GM18520 (cell line): ENCODE measurements around the gene SPDYE4.

ENCODE experiments used
- ATAC-seq: cut with Tn5 transposase; IDR thresholded peaks from one replicate; pipeline ENCODE4 v1.9.1; 2021; ENCODE audit not compliant: unreplicated experiment

The SPDYE4 gene

DNA sequence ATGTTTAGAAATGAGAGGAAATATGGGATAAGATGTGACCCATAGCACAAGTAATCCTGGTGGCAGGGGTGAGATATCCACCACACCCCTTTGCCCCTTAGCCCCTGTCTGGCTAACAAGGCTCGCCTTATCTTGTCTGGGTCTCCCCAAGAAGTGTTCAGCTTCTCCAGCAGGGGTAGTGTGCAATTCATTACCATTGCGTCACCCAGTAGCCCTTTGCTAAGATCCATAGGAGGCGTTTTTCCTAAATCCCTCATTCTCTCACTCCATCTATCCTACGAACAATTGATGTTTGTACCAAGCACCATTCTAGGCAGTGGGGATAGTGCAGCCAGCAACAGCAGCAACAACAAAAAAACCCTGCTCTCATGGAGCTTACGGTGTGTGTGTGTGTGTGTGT, 44.5 kb downstream of the SPDYE4 start:
- ATAC-seq: no peak

DNA sequence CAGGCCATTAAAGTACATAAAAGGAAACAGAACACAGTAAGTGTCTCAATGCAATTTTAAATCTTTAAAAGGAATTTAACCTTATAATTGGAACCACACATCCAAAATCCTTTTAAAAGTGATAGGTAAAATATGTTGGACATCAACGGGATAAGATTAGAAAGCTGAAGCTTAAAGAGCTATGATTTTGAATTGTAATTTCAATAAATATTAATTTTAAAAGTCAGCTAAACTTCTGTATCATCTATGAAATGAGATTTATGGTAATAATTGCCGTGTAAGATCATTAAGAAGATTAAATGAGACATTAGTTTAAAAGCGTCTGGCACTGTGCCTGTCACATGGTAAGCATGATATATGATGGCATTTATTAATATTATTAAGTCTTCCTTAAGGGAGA, 45.0 kb downstream of the SPDYE4 start:
- no peak for ATAC-seq

DNA sequence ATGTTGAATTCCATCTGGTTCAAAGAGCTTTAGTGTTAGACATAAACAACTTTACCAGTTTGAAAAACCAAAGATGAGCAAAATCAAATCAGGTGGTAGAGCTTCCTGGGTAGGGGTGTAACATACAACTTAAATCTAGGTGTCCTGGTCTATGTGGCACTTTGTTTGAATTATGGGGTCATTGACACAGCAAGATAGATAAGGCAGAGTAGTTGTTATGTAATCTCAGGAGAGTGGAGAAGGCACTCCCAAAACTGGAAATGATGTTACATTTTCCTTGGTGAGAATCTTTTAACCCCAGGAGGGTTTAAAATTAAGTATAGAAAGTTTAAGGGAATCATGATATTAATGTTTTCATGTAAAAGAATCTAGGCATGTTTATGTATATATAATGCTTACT, 45.6 kb downstream of the SPDYE4 start:
- ATAC-seq: no peak

DNA sequence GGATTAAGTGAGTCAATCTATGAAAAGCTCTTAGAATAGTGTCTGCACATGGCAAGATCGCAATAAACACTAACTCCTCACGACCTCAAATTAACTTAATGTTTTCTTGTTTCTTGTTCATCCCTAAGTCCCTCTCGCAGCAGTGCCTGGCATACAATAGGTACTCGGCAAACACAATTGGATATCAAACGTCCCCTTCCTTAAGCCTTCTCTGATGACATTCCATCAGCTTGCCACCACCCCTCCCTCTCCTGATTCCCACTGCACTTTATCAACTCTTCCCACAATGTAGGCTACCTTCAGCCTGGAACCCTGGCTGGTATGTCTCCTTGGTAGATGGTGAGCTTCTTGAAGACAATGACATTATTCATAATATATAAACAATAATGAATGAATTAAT, 47.1 kb downstream of the SPDYE4 start:
- ATAC-seq: no peak

DNA sequence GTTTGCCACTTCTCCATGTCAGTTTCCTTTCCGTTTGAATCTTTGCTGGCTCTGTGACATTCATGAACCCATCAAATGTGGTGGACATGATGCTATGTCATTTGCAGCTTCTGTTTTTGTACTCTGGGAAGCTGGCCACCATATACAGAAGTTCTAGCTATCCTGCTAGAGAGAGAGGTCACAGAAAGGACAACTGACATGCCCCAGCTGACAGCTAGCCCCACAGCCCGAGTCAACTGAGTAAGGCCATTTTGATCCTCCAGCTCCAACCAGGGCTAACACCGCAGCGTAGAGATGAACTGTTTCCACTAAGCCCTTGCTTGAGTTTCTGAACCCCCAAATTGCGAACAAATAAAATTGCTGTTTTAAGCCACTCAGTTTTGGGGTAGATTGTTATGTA, 47.5 kb downstream of the SPDYE4 start:
- no peak for ATAC-seq

DNA sequence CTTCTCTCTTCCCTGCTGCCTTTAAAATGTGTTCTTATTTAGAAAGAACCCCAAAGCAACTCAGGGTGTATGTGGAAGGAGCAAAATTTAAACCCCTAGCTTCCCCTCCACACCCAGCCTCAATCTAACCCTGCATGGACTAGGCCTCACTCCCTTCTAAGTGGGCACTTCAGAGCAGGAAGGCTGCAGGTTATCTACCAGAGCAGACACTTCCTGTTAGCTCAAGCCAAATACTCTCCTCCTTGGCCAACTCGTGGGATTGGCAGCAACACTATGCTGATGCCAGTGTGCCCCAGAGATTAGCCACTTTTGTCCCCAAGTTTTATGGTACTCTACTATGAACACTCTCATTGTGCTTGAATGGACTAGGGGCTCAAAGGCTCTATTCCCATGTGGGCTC, 49.3 kb downstream of the SPDYE4 start:
- no peak for ATAC-seq

DNA sequence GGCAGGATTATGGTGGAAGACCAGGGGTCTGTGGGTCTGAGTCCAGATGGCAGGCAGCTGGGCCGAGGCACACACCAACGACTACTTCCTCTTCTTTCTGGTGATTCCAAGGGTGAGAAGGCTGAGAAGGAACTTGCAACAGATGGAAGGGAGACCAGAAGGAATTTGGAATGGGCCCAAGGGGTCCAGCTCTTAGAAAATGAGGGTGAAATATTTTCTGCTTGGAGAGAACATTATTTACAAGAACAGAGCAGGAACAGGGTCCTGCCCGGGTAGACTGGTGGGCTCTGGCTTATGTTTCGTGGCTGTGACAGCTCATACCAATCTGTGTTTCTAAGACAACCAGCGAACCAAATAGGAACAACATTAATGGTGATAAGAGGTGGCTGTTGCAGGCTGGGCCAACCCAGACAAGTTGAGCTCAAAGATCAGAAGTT, 50.3 kb downstream of the SPDYE4 start:
- ATAC-seq: no peak

DNA sequence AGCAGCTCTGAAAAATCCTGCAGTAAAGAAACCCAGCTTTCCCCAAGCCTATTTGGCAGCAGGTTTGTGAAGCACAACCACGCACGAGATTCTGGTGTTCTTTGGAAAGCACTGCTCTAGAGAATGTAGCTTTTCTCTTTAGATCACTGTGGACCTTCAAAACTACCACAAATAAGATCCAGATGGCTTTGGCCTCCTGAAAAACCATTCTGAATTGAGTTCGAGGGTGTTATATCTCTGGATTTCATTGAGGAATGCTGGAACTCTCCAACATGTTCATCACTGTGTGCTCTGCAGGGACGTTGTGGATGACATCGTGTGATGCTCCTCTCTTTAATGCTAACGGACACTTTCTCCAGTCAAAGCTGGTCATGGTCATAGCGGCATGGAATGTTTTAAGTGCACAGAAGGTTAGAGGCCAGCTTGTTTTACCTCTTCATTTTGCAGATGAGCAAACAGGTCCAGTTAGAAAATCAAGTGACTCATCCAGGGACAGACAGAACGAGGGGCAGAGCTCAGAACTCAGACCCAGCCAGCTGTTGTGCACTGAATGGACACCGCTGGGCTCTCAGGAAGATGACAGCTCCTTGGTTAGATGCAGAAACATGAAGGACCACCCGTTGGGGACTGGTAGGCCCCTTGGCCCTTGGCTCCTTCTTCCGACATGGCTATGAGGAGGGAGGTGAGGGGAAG, 50.9 kb downstream of the SPDYE4 start:
- no peak for ATAC-seq

DNA sequence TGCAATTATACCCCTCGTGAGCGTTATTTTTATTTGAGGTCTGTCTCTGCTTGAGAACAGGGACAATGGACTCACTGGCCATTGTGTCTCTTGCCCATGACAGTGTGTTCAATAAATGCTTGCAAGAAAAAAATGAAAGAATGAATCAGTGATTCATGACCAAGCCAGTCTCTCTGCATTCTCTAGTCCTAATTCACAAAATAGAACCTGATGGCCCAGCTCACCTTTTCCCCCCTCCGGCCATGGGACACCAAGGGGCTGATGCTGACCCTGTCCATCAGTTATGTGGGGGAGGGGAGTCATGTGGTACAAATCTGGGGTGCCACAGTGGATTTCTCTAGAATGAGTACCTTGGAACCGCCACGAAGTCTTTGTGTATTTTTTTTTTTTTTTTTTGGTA, 51.9 kb downstream of the SPDYE4 start:
- no peak for ATAC-seq

DNA sequence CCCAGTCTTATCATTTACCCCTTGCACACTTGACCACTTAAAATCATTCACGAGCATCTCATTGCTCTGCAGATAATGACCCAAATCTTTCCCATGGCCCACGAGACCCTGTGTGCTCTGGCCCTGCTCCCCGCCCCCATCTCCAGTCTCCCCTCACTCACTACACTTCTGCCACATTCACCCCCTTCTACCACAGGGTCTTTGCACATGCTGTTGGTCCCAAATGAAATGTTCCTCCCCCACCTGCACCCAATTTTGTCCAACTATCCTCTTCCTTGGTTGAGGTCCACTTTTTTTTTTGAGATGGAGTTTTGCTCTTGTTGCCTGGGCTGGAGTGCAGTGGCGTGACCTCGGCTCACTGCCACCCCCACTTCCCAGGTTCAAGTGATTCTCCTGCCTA, 52.9 kb downstream of the SPDYE4 start:
- no peak for ATAC-seq

DNA sequence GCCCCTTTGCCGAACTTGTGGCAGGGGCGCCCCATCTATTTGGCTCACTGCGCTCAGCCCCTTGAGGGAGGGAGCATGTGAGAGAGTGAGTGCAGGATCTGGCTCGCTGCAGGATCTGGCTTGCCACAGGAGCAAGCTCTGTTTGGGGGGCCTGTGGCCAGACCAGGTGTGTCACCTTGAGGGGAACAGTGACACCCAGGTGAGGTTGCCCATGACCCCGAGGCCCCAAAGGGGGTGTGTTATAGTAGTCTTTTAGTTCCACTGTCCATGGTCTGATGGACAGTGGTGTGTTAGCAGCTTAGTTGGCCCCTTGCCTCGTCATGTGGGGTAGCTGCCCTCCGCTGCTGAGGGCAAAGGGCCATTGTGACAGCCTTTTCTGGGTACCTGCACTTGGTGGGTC, 55.3 kb downstream of the SPDYE4 start:
- no peak for ATAC-seq

DNA sequence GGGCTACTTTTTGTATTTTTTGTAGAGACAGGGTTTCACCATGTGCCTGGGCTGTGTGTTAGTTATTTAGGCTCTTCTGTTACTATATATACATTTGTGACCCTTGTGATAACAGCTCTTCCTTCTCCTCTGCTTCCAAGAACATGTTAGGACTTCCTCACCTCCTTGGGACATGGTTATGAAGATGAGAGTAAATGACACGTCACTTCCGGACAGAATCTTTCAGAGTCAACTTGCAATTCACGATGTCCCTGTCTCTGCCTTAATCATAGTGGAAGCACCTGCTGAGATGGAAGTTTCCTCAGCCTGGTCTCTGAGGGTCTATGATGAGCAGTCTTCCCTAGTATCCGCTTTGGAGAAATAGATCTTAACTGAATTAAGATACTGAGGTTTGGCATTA, 56.6 kb downstream of the SPDYE4 start:
- no peak for ATAC-seq

DNA sequence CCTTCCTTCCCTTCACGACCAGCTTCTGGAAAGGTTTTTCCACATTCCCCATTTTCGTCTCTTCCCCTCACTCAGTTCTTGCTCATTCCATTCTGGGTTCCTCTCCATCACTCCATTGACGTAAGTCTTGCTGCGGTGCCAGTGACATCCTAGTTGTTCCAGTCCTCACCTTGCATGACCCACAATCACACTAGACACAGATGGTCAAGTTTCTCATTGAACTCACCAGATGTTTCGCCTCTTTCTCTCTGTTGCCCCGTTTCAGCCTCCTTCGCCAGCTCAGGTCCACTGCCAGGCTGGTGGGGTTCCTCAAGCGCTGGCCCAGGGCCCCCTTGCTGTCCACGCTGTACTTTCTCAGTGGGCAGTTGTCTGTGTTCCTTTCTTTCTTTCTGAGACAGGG, 57.1 kb downstream of the SPDYE4 start:
- ATAC-seq: no peak
